Peyer's patch (tissue), 4 donors: Measurements from ENCODE around the gene ZDHHC13. TPM values are rescaled to one million over a fixed set of nuclear protein-coding genes. Genes with fewer than 3 reads are reported as not detected.

ENCODE experiments used
- DNase-seq, 3 donors: peaks; one replicate each; pipeline ENCODE4 v3.0.0-alpha.2; 2017 to 2019
- H3K27ac ChIP-seq, 4 donors: fragments of 200-600 bp; sonication (generic); one replicate each; pipeline ENCODE4 v1.5.1; 2016 to 2019
- H3K27me3 ChIP-seq, 2 donors: fragments of 200-600 bp; sonication (generic); one replicate each; pipeline ENCODE4 v1.5.1; 2019
- H3K36me3 ChIP-seq, 3 donors: fragments of 200-600 bp; sonication (generic); one replicate each; pipeline ENCODE4 v1.5.1; 2016 to 2019
- H3K4me1 ChIP-seq, 4 donors: fragments of 200-600 bp; sonication (generic); one replicate each; pipeline ENCODE4 v1.5.1; 2016 to 2019
- H3K4me3 ChIP-seq, 4 donors: fragments of 200-600 bp; sonication (generic); 1 replicate in 3 of 4; 2 replicates in 1 of 4; pipeline ENCODE4 v1.5.1; 2016 to 2019; ENCODE audit warnings: mild to moderate bottlenecking in 1 of 4
- H3K9me3 ChIP-seq, 4 donors: fragments of 200-600 bp; sonication (generic); one replicate each; pipeline ENCODE4 v1.5.1; 2016 to 2019; ENCODE audit warnings: mild to moderate bottlenecking in 1 of 4
- CTCF ChIP-seq, 6 experiments: fragments of 450-650 bp in 4 of 6; fragments of 200-600 bp in 2 of 6; sonication (generic) in 1 of 6; IDR thresholded peaks; one replicate each; pipeline ENCODE4 v1.5.1; 2017 to 2019; ENCODE audit warnings: antibody characterized with exemption in 6 of 6, mild to moderate bottlenecking in 3 of 6, moderate library complexity in 1 of 6
- POLR2A ChIP-seq, 2 donors: fragments of 450-650 bp; IDR thresholded peaks; one replicate each; pipeline ENCODE4 v1.5.1; 2017; ENCODE audit warnings: antibody characterized with exemption in 2 of 2, mild to moderate bottlenecking in 2 of 2, moderate library complexity in 2 of 2
- total RNA-seq, 4 donors: library from RNA; depleted of rRNA; stranded (reverse); fragments of >200 nt; gene quantifications; one replicate each; pipeline ENCODE4 v1.1.0, GENCODE V29; 2016

ZDHHC13 gene
- total RNA-seq, 4 donors from 2014 or later = 10.7 to 34.6 (median 27.1) TPM

- DNase-seq = no peak
- TF ChIP-seq POLR2A (IDR thresholded peaks at IDR 0.05) (no peak), CTCF (IDR thresholded peaks at IDR 0.05) (no peak)
- Histone ChIP-seq H3K36me3 (no peaks in the 10 kb centered on the region), H3K27me3 (no peaks in the 10 kb centered on the region), H3K4me3 (peak overlapping the region in 1 of 4 donors; percentile 6), H3K9me3 (no peaks in the 10 kb centered on the region), H3K27ac (peak overlapping the region in 2 of 4 donors; percentile 67 to 80), H3K4me1 (peaks cover 0 to 9% (median 0%) of the 10 kb centered on the region in 4 donors)
These were observed 15.0 kb upstream of the ZDHHC13 start for GRCh38 chr11:19101796-19102520.

- Histone ChIP-seq H3K4me1 (peaks cover 0 to 9% (median 0%) of the 10 kb centered on the region in 4 donors), H3K27me3 (no peaks in the 10 kb centered on the region), H3K27ac (peak overlapping the region in 2 of 4 donors; percentile 67 to 80), H3K9me3 (no peaks in the 10 kb centered on the region), H3K4me3 (peak overlapping the region in 1 of 4 donors; percentile 6), H3K36me3 (no peaks in the 10 kb centered on the region)
- DNase-seq = peak in 2 of 3 donors; percentile 67 to 69
- TF ChIP-seq CTCF (IDR thresholded peaks at IDR 0.05) (no peak), POLR2A (IDR thresholded peaks at IDR 0.05) (no peak)
These were observed 14.5 kb upstream of the ZDHHC13 start for GRCh38 chr11:19102521-19102900.

GRCh38 chr11:19105011-19105410 lies 12.0 kb upstream of the ZDHHC13 start:
- H3K4me1 ChIP-seq = peaks cover 0 to 9% (median 0%) of the 10 kb centered on the region in 4 donors
- no peak overlapping the region for H3K4me3 ChIP-seq
- TF ChIP-seq POLR2A (IDR thresholded peaks at IDR 0.05) = no peak
- no peak for TF ChIP-seq CTCF (IDR thresholded peaks at IDR 0.05)
- no peak for DNase-seq
- no peak overlapping the region for H3K27ac ChIP-seq
- no peaks in the 10 kb centered on the region for H3K9me3 ChIP-seq
- H3K36me3 ChIP-seq = no peaks in the 10 kb centered on the region
- no peaks in the 10 kb centered on the region for H3K27me3 ChIP-seq

- Histone ChIP-seq H3K27me3 (no peaks in the 10 kb centered on the region), H3K4me3 (no peak overlapping the region), H3K27ac (no peak overlapping the region), H3K9me3 (no peaks in the 10 kb centered on the region), H3K36me3 (no peaks in the 10 kb centered on the region), H3K4me1 (peaks cover 0 to 9% (median 0%) of the 10 kb centered on the region in 4 donors)
- no peak for TF ChIP-seq POLR2A (IDR thresholded peaks at IDR 0.05)
- no peak for TF ChIP-seq CTCF (IDR thresholded peaks at IDR 0.05)
- DNase-seq = no peak
These were observed 9.8 kb upstream of the ZDHHC13 start for GRCh38 chr11:19107125-19107524.

GRCh38 chr11:19110295-19110694 lies 6.7 kb upstream of the ZDHHC13 start:
- Histone ChIP-seq H3K36me3 (no peaks in the 10 kb centered on the region), H3K27ac (no peak overlapping the region), H3K9me3 (no peaks in the 10 kb centered on the region), H3K27me3 (no peaks in the 10 kb centered on the region), H3K4me3 (no peak overlapping the region), H3K4me1 (no peaks in the 10 kb centered on the region)
- TF ChIP-seq CTCF (IDR thresholded peaks at IDR 0.05) = peak in 2 of 6 experiments; percentile 18 to 19
- no peak for TF ChIP-seq POLR2A (IDR thresholded peaks at IDR 0.05)
- no peak for DNase-seq
